C4-2B (cell line): Measurements from ENCODE around the gene ARNT2.

Source experiments
- CTCF ChIP-seq: fragments of 450-650 bp; conservative IDR thresholded peaks from 2 replicates; pipeline ENCODE4 v1.5.1; 2017; ENCODE audit warnings: mild to moderate bottlenecking
- ZFX ChIP-seq: fragments of 450-650 bp; IDR thresholded peaks from 2 replicates; pipeline ENCODE4 v1.6.1; 2017

DNA sequence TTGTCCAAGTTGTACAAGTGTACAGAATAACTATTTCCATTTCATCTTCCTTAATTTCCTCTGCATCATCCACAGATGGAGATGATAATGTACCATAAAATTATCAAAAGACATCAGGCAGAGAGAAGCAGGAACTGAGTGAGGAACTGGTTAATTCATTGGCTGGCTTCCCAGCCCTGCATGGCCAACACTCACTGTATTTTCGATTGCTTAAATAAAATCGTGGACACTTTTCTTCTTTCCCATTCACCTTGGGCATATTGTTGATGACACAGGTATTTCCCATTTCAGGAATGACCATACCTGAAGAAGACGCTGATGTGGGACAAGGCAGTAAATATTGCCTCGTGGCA is 146.7 kb downstream of the ARNT2 start:
- TF ChIP-seq CTCF (no peak), ZFX (no peak)
